Activated CD4-positive, alpha-beta memory T cell treated with anti-CD3 and anti-CD28 coated beads, Interleukin-2, amount 10 ng/mL, durations not matched to agents 7 days and 5 days (primary cell): ENCODE data around the gene BNC2. TPM values are rescaled to one million over a fixed set of nuclear protein-coding genes. Genes with fewer than 3 reads are reported as not detected.

Experiments
- CTCF ChIA-PET: fragments of 350-600 bp; sonication (Branson Sonifier 250); formaldehyde crosslinking; loops from one replicate; lab custom pipeline; 2021; ENCODE audit warnings: antibody characterized with exemption, inconsistent platforms; lab: Charles Lee
- POLR2A ChIA-PET: fragments of 350-600 bp; sonication (Branson Sonifier 250); formaldehyde crosslinking; loops from one replicate; lab custom pipeline; 2021; ENCODE audit warnings: antibody characterized with exemption; lab: Charles Lee
- DNase-seq: peaks from one replicate; pipeline ENCODE4 v3.0.0-alpha.2; 2020
- H3K27ac Mint-ChIP-seq: one replicate; pipeline ENCODE4 v1.8.0; 2021; ENCODE audit warnings: mild to moderate bottlenecking, mixed read lengths
- H3K27me3 Mint-ChIP-seq: one replicate; pipeline ENCODE4 v1.8.0; 2021; ENCODE audit warnings: mixed read lengths
- H3K36me3 Mint-ChIP-seq: one replicate; pipeline ENCODE4 v1.8.0; 2021; ENCODE audit warnings: low read depth, mixed read lengths
- H3K4me1 Mint-ChIP-seq: one replicate; pipeline ENCODE4 v1.8.0; 2021; ENCODE audit warnings: mixed read lengths
- H3K4me3 Mint-ChIP-seq: one replicate; pipeline ENCODE4 v1.8.0; 2021; ENCODE audit warnings: mild to moderate bottlenecking, mixed read lengths
- H3K9me3 Mint-ChIP-seq: one replicate; pipeline ENCODE4 v1.8.0; 2021; ENCODE audit warnings: mixed read lengths
- total RNA-seq, 2 experiments: library from RNA; stranded (reverse); gene quantifications; one replicate each; pipeline ENCODE4 v1.2.3, GENCODE V29; 2021

BNC2 gene
- total RNA-seq, 2 experiments from 2014 or later, result not detected

DNA sequence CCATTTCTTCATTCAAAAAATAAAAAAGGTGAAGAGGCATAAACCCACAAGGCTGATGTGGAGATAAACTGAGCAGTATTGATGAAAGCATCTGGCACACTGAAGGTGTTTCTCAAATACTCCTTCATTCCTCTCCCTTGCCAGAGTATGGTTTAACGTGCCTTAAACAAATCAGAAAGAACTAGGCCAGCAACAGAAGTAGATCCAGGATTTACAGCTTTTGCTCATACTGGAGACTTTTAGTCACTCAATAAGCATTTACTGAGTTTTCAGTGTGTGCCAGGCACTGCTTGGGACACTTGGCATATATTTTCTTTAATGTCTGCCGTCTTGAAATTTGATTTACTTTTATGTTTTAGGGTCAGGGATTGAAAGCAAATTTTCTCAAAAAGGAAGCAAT is 53.0 kb downstream of the BNC2 start:
- CTCF ChIA-PET, result no interaction called here
- POLR2A ChIA-PET, result no interaction called here
- H3K36me3 Mint-ChIP-seq, result no peaks in the 10 kb centered on the region
- no peak overlapping the region for H3K27ac Mint-ChIP-seq
- DNase-seq, result no peak
- no peaks in the 10 kb centered on the region for H3K4me1 Mint-ChIP-seq
- no peak overlapping the region for H3K4me3 Mint-ChIP-seq
- H3K9me3 Mint-ChIP-seq, result peaks cover 10% of the 10 kb centered on the region
- no peaks in the 10 kb centered on the region for H3K27me3 Mint-ChIP-seq

DNA sequence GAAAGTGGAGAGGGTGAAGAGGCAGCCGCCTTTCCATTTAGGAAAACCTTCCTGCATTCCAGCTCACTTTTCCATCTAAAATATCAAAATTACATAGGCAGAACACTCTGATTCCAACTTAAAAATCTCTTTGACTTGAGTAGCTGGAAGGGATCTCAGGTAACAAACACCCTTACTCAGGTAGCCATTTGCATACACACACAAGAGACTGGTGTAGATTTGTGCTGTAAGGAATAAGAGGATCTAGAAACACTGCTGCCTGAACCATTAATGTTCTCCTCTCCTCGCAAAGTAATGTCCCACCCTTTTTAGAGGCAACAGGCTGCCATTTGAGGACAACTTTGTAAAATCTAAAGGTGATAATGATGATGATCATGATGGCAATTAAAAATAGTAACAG is 53.5 kb downstream of the BNC2 start:
- POLR2A ChIA-PET, result no interaction called here
- Mint-ChIP-seq H3K27ac (no peak overlapping the region), H3K4me3 (no peak overlapping the region), H3K27me3 (no peaks in the 10 kb centered on the region), H3K4me1 (no peaks in the 10 kb centered on the region), H3K36me3 (no peaks in the 10 kb centered on the region), H3K9me3 (peaks cover 10% of the 10 kb centered on the region)
- DNase-seq, result no peak
- CTCF ChIA-PET, result no interaction called here

DNA sequence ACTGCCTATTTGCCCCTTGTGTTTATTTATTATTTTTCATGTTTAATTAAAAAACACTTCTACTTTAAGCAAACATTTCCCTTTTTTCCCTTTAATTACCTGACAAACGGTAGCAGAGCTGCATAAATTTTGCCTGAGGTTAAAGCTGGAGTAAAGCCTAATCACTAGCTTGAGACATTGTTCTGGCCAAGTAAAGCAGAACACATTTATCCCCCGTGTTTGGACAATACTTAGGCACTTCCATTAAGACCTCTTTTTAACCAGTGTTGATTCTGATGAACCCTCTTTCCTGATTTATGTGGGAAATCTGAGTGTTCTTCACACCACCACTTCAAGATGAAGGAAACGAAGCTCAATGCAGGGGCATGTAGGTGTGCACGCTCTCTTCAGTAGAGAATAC is 54.5 kb downstream of the BNC2 start:
- Mint-ChIP-seq H3K27ac (no peak overlapping the region), H3K27me3 (no peaks in the 10 kb centered on the region), H3K4me3 (no peak overlapping the region), H3K9me3 (peaks cover 13% of the 10 kb centered on the region), H3K36me3 (no peaks in the 10 kb centered on the region), H3K4me1 (no peaks in the 10 kb centered on the region)
- ChIA-PET CTCF (no interaction called here), POLR2A (no interaction called here)
- DNase-seq, result no peak

DNA sequence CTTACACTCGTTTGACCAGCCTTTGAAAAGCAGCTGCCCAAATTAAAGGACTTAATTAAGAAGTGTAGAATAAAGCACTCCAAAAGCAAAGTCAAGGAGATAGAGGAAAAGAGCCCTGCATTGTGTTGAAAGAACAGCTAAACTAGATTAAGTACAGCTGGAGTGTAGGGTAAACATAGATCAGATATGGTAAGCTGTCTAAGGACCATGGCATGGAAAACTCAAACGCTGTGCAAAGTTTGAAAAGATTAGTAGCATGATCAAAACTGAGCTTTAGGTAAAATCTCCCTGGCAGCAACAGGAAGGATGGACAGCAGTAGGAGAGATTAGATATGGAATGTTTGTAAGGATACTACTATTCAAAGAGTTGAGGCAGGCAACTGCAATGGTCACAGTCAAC is 55.4 kb downstream of the BNC2 start:
- Mint-ChIP-seq H3K4me1 (no peaks in the 10 kb centered on the region), H3K4me3 (no peak overlapping the region), H3K9me3 (peaks cover 13% of the 10 kb centered on the region), H3K27ac (no peak overlapping the region), H3K36me3 (no peaks in the 10 kb centered on the region), H3K27me3 (no peaks in the 10 kb centered on the region)
- POLR2A ChIA-PET, result no interaction called here
- DNase-seq, result no peak
- CTCF ChIA-PET, result no interaction called here

DNA sequence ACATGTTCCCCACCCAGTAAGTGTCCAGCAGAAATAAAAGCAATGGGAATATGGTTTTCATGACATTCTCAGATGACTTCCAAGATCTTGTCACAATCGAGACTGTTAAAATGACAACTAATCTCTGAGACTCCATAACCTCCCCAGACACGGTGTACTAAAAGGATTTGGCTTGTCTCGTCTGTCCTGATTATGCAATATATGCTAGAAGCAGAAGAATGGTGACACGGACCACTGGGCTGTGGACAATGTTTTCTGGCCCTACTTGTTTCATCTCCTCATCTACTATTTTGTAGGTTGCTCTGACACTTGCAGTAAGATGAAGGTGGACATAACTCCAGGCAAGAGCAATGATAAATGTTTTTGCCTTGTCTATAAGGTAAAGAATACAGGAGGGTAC is 56.6 kb downstream of the BNC2 start:
- H3K4me3 Mint-ChIP-seq, result no peak overlapping the region
- H3K27ac Mint-ChIP-seq, result no peak overlapping the region
- ChIA-PET CTCF (no interaction called here), POLR2A (no interaction called here)
- H3K27me3 Mint-ChIP-seq, result no peaks in the 10 kb centered on the region
- peaks cover 12% of the 10 kb centered on the region for H3K9me3 Mint-ChIP-seq
- DNase-seq, result no peak
- H3K36me3 Mint-ChIP-seq, result no peaks in the 10 kb centered on the region
- no peaks in the 10 kb centered on the region for H3K4me1 Mint-ChIP-seq

DNA sequence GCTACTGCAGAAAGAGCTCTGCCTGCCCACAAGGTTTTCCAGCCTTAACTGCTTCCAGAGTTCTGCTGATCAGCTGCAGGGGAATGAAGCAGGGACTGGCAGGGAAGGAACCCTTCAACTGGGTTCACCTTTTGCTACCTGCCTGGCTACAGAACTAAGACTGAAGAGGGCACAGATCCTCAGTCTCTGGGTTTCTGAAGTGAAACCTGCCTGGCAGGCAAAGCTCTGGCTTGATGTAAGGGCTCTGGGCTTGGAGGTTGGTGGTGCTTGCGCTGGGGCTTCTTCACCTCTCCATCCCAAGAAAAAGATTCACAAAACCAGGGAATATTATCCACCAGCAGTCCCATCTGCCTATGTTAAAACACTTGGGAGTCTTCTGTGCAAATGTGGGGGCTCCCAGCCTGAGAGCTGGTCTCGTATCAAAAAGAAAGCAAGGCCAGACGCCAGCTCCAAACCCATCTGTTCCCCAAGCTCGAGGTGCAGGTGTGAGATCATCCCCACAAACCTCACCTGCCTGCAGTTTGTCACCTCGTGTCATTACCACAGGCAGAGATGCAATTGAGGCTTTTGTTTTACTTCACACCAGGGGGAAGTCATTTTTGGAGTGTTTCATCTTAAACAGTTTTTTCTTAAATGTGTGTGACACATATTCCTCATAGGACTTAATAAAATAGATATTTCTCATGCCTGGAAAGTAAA is 58.3 kb downstream of the BNC2 start:
- ChIA-PET CTCF (no interaction called here), POLR2A (no interaction called here)
- peaks cover 9% of the 10 kb centered on the region for H3K9me3 Mint-ChIP-seq
- DNase-seq, result no peak
- H3K27ac Mint-ChIP-seq, result no peak overlapping the region
- no peaks in the 10 kb centered on the region for H3K4me1 Mint-ChIP-seq
- H3K4me3 Mint-ChIP-seq, result no peak overlapping the region
- no peaks in the 10 kb centered on the region for H3K36me3 Mint-ChIP-seq
- H3K27me3 Mint-ChIP-seq, result no peaks in the 10 kb centered on the region

DNA sequence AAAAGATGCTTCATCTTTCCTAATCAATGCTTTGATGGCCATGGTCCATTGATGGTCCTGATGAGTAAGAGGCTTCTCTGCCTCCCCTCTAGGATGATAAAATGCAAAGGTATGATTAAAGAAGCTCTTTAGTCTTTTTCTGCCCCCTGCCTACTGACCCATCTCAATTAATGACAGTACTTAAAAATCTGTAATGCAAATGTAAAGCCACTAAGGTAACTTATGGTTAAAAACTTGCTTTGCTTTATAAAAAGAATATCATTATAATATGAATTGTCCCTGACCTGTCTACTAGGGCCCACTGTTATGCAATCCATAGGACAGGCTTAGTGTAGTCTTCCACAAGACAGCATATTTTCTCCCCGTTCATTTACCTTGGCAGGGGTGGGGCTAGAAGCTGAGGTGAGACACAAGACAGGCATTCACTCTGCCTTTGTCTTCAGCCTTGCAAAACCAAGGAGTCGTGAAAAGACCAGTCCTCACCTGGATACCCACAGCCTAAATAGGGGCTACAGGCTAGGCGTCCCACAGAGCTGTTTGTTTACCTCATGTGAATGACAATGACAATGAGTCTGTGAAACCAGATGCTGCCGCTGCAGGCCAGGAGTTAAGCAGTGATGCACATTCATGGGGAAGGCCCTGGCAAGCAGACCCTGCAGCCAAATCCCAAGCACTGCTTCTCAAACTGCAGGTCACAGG is 60.4 kb downstream of the BNC2 start:
- ChIA-PET CTCF (no interaction called here), POLR2A (no interaction called here)
- no peak for DNase-seq
- Mint-ChIP-seq H3K27me3 (no peaks in the 10 kb centered on the region), H3K9me3 (peaks cover 9% of the 10 kb centered on the region), H3K36me3 (no peaks in the 10 kb centered on the region), H3K27ac (no peak overlapping the region), H3K4me1 (no peaks in the 10 kb centered on the region), H3K4me3 (no peak overlapping the region)

DNA sequence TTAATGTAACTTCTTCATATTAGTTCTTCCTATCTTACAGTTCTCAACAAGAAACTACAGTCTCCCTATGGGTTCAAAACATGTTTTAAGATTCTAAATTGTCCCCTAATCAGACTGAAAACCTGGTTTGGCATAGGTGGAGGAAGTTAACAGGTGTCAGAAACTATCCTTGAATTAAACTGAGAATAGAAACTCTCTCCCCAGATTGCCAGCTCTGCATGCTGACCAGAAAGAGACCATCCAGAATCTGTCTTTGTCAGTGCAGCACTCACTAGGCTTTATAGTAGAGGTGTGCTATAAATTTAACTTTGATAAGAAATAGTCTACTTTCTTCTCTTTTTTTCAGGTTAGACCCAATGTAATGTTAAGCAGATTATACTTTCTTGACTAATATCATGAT is 63.8 kb downstream of the BNC2 start:
- no peak overlapping the region for H3K4me3 Mint-ChIP-seq
- DNase-seq, result no peak
- ChIA-PET CTCF (no interaction called here), POLR2A (no interaction called here)
- no peaks in the 10 kb centered on the region for H3K36me3 Mint-ChIP-seq
- H3K4me1 Mint-ChIP-seq, result no peaks in the 10 kb centered on the region
- H3K27ac Mint-ChIP-seq, result no peak overlapping the region
- H3K27me3 Mint-ChIP-seq, result no peaks in the 10 kb centered on the region
- H3K9me3 Mint-ChIP-seq, result peaks cover 2% of the 10 kb centered on the region

DNA sequence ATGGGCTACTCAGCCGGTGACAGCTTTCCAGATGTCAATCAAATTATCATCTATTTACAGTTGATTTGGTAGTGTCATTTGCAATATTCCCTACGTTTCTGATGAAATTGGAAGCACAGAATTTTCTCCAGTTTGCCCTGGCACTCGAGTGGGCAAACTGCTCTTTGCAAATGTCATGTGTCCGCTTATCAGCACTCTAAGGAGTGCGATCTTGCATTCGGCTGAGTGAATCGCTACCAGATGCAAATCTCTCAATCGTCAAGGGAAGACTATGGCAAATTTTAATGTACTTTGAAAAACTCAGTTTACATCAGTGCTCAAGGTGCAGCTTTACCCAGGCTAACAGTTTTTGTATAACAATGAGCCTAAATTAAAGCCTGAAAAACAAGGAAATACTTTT is 66.8 kb downstream of the BNC2 start:
- Mint-ChIP-seq H3K27me3 (no peaks in the 10 kb centered on the region), H3K27ac (no peak overlapping the region), H3K9me3 (no peaks in the 10 kb centered on the region), H3K36me3 (no peaks in the 10 kb centered on the region), H3K4me1 (no peaks in the 10 kb centered on the region), H3K4me3 (no peak overlapping the region)
- no peak for DNase-seq
- CTCF ChIA-PET, result no interaction called here
- POLR2A ChIA-PET, result no interaction called here

DNA sequence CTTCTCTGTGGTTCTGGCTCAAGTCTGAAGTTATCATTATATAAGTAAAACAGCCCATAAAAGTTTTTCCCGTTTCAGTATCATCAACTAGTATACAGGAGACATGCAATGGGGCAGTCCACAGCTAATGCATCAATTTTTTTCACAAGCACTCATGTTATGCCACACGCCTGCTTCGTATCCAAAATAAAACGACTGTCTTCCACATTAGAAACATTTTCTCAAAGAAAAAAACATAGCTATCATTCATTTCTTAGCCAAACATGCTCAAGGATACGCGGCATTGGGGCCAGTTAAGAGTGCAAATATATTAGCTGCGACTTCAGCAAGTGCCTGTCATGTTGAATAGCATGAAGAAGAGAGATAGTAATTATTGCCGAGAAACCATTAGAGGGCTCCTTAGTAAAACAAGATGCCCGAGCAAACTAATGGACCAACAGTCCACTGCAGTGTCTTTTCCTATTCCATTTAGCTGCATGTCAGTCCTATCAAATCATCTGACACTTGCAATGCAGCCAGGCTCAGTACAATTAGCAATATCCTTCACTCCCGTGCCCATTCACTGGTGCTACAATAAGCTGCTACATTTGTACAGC is 68.5 kb downstream of the BNC2 start:
- ChIA-PET POLR2A (no interaction called here), CTCF (no interaction called here)
- no peak for DNase-seq
- H3K4me1 Mint-ChIP-seq, result no peaks in the 10 kb centered on the region
- H3K27me3 Mint-ChIP-seq, result no peaks in the 10 kb centered on the region
- H3K27ac Mint-ChIP-seq, result no peak overlapping the region
- H3K4me3 Mint-ChIP-seq, result no peak overlapping the region
- H3K9me3 Mint-ChIP-seq, result no peaks in the 10 kb centered on the region
- no peaks in the 10 kb centered on the region for H3K36me3 Mint-ChIP-seq

DNA sequence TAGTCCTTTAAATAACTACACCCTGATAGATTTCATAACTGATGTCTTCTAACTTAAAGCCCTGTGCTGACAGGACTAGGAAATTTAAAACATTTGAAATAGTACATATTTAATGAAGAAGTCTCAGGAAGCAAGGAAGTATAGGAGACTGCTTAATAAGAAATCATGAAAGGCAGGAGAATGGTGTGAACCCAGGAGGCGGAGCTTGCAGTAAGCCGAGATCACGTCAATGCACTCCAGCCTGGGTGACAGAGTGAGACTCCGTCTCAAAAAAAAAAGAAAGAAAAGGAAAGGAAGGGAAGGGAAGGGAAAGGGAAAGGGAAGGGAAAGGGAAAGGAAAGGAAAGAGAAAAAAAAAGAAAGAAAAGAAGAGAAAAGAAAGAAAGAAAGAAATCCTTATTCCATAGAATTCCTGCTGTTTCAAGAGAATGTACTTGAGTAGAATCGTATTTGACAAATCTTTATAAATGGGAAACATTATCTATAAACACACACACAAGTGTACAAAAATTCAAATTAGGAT is 74.1 kb downstream of the BNC2 start:
- POLR2A ChIA-PET, result no interaction called here
- Mint-ChIP-seq H3K36me3 (no peaks in the 10 kb centered on the region), H3K4me3 (no peak overlapping the region), H3K27me3 (no peaks in the 10 kb centered on the region), H3K4me1 (no peaks in the 10 kb centered on the region), H3K9me3 (peaks cover 7% of the 10 kb centered on the region), H3K27ac (no peak overlapping the region)
- DNase-seq, result no peak
- CTCF ChIA-PET, result no interaction called here

DNA sequence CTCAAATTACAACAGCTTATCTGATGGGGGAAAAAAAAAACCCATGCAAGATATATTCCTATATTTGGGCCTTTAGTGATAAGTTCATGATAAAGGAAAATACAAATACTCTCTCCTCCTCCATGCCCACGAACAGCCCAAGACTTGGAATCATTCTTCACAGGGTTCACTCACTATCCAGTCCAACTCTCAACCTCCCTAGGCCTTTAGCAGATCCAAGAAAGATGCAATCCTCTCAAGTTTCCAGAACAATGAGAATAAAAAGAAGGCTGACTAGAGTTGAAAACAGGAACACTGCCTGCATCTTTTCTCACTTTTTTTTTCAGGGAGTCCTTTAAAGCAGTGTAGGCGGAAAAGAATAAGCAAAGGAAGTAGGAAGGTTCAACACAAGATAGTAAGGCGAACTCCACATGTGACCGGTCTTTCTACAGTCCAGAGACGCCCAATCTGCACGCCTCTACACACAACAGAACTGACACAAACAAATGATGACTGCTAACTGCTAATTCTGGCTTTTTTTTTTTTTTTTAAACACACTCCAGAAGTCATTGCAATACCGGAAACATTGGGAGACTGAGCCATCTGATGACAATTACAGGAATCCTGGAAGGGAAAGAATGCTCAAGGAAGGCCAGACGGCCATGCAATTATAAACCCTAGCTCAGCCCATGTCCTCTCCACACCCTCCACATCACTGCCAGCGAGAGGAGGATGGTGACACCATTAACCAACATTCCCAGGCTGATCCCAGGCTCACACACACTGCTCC is 75.4 kb downstream of the BNC2 start:
- CTCF ChIA-PET, result no interaction called here

DNA sequence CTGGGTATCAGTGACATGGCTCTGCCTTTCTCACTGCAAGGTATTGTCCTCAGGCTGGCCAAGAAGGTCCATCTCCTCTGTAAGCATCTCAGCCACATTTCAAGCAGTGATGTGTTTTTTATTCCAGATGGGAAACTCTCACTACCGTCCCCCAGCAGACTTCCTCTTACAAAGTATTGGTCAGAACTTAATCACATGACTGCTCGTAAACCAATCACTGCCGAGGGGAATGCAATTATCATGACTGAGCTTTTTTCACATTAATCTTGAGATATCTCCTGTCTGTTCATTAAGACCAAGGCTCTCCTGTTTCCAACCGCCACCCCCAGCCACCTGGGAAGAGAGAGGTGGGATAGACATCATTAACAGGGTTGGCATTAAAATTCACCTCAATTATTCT is 76.4 kb downstream of the BNC2 start:
- Mint-ChIP-seq H3K9me3 (peaks cover 13% of the 10 kb centered on the region), H3K27ac (no peak overlapping the region), H3K4me3 (no peak overlapping the region), H3K27me3 (no peaks in the 10 kb centered on the region), H3K4me1 (no peaks in the 10 kb centered on the region), H3K36me3 (no peaks in the 10 kb centered on the region)
- CTCF ChIA-PET, result no interaction called here
- POLR2A ChIA-PET, result no interaction called here
- no peak for DNase-seq

More for the DNA sequence above, 75.4 kb downstream of the BNC2 start:
- Mint-ChIP-seq H3K4me1 (no peaks in the 10 kb centered on the region), H3K36me3 (no peaks in the 10 kb centered on the region), H3K27ac (no peak overlapping the region), H3K27me3 (no peaks in the 10 kb centered on the region), H3K4me3 (no peak overlapping the region), H3K9me3 (peaks cover 10% of the 10 kb centered on the region)
- no peak for DNase-seq
- POLR2A ChIA-PET, result no interaction called here
